GM19468 (cell line): Measurements from ENCODE around the gene SHISA8.

Experiments used
- ATAC-seq: cut with Tn5 transposase; IDR thresholded peaks from one replicate; pipeline ENCODE4 v1.9.1; 2021; ENCODE audit warnings: mild to moderate bottlenecking, moderate library complexity, moderate number of reproducible peaks; ENCODE audit not compliant: unreplicated experiment; ENCODE audit errors: extremely low read depth

The SHISA8 gene

GRCh38 chr22:41868556-41868955 lies 46.3 kb downstream of the SHISA8 start:
- no peak for ATAC-seq

- ATAC-seq = no peak
Observed at GRCh38 chr22:41863472-41863871, 51.4 kb downstream of the SHISA8 start.

GRCh38 chr22:41862530-41863266 lies 52.2 kb downstream of the SHISA8 start:
- ATAC-seq = peak; percentile 72

- ATAC-seq = no peak
Observed at GRCh38 chr22:41862160-41862529, 52.7 kb downstream of the SHISA8 start.
